ENCODE results near the gene GABRA4.

GABRA4 gene

DNA sequence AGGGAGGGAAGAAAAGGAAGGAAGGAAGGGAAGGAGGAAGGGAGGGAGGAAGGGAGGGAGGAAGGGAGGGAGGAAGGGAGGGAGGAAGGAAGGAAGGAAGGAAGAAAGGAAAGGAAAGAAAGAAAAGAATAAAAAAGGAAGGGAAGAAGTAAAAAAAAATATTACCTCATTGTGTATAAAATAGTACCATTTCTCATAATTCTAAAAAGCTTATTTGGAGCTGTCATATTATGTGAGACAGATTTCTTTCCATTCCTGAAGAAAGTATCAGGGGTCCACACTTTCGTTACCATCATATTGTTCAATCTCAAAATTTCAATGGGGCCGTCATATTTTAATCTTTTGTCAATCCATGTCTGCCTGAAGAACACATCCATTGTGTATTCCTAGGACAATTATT is 16.1 kb downstream of the GABRA4 start:
- no peak for DNase-seq

DNA sequence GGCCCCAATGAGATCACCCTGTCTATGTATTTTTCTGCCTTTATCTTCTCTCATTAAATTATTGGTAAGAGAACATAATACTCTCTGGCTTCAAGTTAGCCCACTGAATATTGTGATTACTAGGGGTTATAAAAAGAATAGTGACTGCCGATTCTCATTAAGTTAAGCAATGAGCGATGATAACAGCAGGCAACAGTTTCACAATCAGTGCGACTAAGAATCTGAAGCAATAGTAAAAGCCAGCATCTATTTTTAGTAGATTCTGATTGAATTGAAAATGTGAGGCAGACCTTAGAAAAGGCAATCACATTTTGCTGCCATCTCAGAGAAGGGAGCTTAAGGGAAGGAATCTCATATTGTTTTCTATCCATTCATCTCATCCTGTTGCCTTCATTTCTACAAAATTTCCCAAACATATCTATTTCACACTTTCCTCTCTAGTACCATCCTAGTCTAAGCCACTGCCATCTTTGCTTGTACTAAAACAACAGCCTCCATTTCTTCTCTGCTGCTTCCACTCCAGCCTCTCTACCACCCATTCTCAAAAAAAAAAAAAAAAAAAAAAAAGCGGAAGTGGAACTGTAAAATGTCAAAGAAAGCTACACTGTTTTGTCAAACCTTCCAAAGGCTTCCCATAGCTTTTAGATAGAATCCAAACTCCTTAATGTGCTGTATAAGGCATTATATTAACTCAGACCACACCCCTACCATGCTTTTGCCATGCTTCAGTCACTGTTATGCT is 17.4 kb downstream of the GABRA4 start:
- no peak for DNase-seq

- DNase-seq: no peak
Measured at GRCh38 chr4:46974891-46975543, 18.4 kb downstream of the GABRA4 start.

DNA sequence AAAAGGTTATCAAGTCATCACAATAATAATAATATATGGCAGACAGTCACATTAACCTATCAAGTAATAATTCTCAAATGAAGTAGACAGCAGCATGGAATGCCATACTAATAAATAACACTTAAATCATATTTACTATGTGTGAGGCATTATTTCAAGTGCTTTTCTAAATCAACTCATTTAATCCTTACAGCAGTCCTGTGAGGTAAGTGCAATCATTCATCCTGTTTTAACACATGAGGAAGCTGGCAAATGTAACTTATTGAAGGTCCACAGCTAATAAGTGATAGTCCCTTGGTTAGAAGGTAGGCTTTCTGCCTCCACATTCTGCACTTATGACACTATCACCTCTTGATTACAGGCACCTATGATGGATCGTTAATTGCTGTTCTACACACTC is 24.5 kb downstream of the GABRA4 start:
- no peak for DNase-seq

DNA sequence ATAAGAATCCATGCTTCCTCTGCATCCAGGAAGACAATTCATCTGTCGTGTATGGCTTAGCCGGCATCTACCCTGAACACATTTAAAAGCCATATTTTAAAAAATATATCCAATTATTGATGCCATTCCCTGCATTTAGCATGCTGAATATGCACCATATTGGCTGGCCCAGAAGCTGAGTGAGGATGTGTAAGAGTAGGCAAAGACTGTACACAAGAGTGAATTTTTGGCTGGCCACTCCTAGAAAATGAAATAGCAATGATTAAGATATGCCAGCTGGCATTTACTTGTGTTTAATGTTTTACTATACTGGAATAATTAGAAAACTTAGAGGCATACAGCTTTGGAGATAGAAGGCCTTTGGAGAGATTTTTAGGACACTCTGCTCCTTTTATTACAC is 25.8 kb downstream of the GABRA4 start:
- DNase-seq: no peak

- no peak for DNase-seq
Measured at GRCh38 chr4:46958742-46959488, 34.5 kb downstream of the GABRA4 start.

DNA sequence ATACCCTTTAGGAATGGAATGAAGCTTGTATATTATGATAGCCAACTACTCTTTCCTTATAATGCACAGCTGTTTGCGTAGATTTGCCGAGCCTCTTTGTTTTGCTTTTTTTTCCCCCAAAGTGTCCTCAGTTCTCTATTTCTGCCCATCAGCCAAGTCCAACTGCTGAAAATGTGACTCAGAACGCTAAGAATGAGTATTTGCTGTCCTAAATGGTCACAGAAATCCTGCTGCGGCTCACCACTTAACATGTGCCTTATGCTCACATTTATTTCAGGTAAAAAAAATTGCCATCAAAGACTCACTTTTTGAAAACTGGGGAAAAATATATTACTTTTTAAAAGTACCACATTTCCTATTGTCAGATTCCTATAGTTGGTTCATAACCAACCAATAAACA is 36.9 kb downstream of the GABRA4 start:
- DNase-seq: no peak

GRCh38 chr4:46955601-46956000 is 37.8 kb downstream of the GABRA4 start:
- DNase-seq: no peak

GRCh38 chr4:46954643-46955042 is 38.7 kb downstream of the GABRA4 start:
- DNase-seq: no peak

GRCh38 chr4:46953564-46953963 is 39.8 kb downstream of the GABRA4 start:
- no peak for DNase-seq

DNA sequence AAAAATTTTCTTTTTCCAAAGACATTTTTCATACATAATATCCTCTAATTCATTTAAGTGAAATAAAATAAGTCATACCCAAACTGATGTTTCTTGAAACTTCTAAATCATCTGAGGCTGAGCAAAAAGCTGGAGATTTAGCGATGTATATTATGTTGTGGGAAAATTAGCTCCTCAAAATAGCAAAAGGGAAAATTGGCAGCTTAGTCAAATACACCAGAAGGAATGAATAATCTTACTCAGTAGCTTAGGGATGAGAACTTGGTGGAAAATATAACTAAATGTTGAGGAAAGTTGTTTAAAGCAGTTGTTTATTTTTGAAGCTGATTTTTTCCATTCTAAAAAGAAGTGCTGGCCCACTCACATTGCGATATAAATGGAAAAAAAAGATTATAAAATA is 40.9 kb downstream of the GABRA4 start:
- no peak for DNase-seq

DNA sequence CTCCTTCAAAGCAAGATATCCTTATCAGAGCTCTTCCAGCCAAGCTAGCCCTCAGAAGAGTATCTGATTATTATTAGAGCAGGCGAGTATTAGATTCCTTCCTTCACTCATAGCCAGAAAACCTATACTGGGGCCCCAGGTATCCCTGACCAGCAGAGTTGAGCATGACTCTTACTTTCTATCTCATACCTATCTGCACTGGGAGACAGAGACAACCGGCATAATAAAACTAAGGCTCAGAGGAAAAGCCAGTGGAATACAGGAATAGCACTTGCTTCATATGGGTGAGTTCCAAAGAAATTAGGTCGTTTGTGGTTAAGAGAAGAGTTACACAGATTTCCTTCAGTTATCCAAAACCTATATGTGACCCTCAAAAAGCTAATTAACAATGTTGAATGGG is 42.6 kb downstream of the GABRA4 start:
- no peak for DNase-seq

- DNase-seq: no peak
Measured at GRCh38 chr4:46949822-46950221, 43.6 kb downstream of the GABRA4 start.

DNA sequence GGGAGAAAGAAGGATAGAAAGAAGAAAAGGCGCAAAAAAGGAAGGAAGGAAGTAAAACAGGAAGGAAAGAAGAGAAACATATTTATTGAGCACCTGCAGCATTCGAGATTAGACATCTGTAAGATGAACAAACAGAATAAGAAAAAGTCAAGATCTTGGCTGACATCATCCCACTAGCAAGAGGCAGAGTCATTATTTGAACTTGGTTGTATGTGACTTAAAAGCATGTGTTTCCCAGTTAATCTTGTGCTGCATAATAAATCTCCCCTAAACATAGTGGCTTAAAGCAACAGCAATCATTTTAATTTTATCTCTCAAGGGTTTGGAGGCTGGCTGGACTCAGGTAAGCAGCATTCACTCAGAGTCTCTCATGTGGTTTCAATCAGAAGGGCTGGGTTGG is 45.8 kb downstream of the GABRA4 start:
- DNase-seq: no peak

GRCh38 chr4:46946919-46947536 is 46.4 kb downstream of the GABRA4 start:
- no peak for DNase-seq

GRCh38 chr4:46945062-46945461 is 48.3 kb downstream of the GABRA4 start:
- DNase-seq: no peak

DNA sequence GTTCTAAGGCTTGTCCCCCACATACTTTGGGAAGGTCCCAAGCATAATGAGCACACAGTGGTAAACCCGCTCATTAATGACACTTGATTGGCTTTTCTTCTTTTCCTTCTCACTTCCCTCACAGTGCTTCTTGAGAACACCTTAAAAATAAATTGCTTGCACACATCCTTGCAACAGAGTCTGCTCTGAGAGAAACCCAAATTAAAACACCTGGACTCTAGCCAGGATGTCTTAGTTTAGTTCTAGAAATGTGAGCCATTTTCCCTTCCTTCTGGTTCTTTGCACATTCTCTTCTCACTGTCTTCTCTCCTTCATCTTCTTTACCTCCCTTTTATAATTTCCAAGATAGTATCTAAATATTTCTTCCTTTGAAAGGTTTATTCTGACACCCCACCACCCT is 49.0 kb downstream of the GABRA4 start:
- DNase-seq: no peak

DNA sequence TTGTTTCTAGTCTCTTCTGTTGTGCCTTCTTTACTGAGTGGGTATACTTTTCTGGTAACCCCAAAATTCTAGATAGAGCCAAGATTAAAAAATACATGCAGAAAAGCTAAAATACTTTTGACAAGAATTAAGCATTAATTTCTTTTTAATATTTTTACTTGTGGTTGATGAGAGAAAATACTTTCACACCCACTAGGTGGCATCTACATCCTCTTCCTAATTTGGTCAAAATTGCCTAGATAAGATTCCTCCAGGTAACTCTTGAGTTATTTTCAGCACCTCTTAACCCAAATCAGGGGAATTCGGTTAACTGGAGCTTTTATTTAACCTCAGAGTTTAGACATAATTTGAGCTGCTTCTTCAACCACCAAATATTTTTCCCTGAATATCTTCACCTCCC is 55.9 kb downstream of the GABRA4 start:
- no peak for DNase-seq

DNA sequence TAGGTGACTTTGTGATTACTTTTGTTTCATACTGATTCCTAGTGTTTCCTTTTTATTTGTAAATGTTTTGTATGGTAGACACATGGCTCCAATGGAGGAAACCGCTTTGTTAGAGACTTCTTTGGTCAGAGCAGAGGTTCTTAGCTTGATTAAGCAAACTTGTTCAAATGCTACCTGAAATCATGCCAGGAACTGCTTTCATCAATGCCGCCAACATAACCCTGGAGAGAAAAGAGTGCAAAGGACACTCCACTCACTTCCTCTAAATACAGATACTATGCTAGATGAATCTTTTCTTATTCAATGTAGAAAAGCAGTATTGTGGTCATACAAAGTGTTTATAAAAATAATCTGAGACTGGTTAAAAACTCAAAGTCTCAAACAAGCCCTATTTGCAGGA is 58.7 kb downstream of the GABRA4 start:
- DNase-seq: no peak

GRCh38 chr4:46933686-46934085 is 59.7 kb downstream of the GABRA4 start:
- DNase-seq: no peak

GRCh38 chr4:46931981-46932380 is 61.4 kb downstream of the GABRA4 start:
- DNase-seq: no peak

GRCh38 chr4:46930891-46931290 is 62.5 kb downstream of the GABRA4 start:
- no peak for DNase-seq

- DNase-seq: no peak
Measured at GRCh38 chr4:46927201-46927600, 66.2 kb downstream of the GABRA4 start.
